Smooth muscle cell of the brain vasculature (primary cell): ENCODE results near the gene ICAM2.

ENCODE experiments used
- DNase-seq: peaks from one replicate; pipeline ENCODE4 v3.0.0-alpha.2; 2012; ENCODE audit warnings: low read depth, low spot score

Gene ICAM2

GRCh38 chr17:63974594-63975192, 45.7 kb downstream of the ICAM2 start:
- no peak for DNase-seq

GRCh38 chr17:63973930-63974593, 46.4 kb downstream of the ICAM2 start:
- no peak for DNase-seq

GRCh38 chr17:63973247-63973646, 47.2 kb downstream of the ICAM2 start:
- no peak for DNase-seq

- DNase-seq: no peak
These were observed 47.6 kb downstream of the ICAM2 start, which contains the start of gene SCN4A for GRCh38 chr17:63972796-63973195. SCN4A (minus strand) TSS chr17:63972918; CDS start chr17:63972841, 77 bp downstream.

- no peak for DNase-seq
These were observed 51.2 kb downstream of the ICAM2 start for GRCh38 chr17:63969278-63969677.

GRCh38 chr17:63967953-63968352, 52.5 kb downstream of the ICAM2 start:
- no peak for DNase-seq

- DNase-seq: no peak
These were observed 53.7 kb downstream of the ICAM2 start for GRCh38 chr17:63966646-63967264.

- DNase-seq: no peak
These were observed 57.3 kb downstream of the ICAM2 start for GRCh38 chr17:63963123-63963522.

GRCh38 chr17:63962298-63962744, 58.1 kb downstream of the ICAM2 start:
- DNase-seq: no peak

- no peak for DNase-seq
These were observed 58.8 kb downstream of the ICAM2 start for GRCh38 chr17:63961355-63962212.

GRCh38 chr17:63960430-63960829, 60.0 kb downstream of the ICAM2 start:
- DNase-seq: no peak

GRCh38 chr17:63960006-63960405, 60.4 kb downstream of the ICAM2 start:
- no peak for DNase-seq

GRCh38 chr17:63956296-63956920, 64.0 kb downstream of the ICAM2 start:
- no peak for DNase-seq

- DNase-seq: no peak
These were observed 64.6 kb downstream of the ICAM2 start for GRCh38 chr17:63955791-63956190.

- DNase-seq: no peak
These were observed 65.2 kb downstream of the ICAM2 start for GRCh38 chr17:63955232-63955631.

GRCh38 chr17:63954402-63955063, 65.9 kb downstream of the ICAM2 start:
- DNase-seq: no peak
